HL-60 (cell line): Measurements from ENCODE around the gene DPP8.
"Not testable (repeated sequence)": the region's sequence is repeated elsewhere in the genome, so short reads cannot be mapped to it uniquely, and the experiment has no call there.

Experiments
- CTCF ChIP-seq: IDR thresholded peaks from one replicate; pipeline ENCODE4 v1.5.1; 2011; ENCODE audit warnings: low read length, control low read depth, inconsistent platforms; ENCODE audit not compliant: insufficient read depth
- POLR2AphosphoS5 ChIP-seq: IDR thresholded peaks from 2 replicates; pipeline ENCODE4 v1.6.1; 2012; ENCODE audit warnings: low read depth
- REST ChIP-seq: IDR thresholded peaks from 2 replicates; pipeline ENCODE4 v1.6.1; 2012; ENCODE audit warnings: low read depth; ENCODE audit not compliant: insufficient replicate concordance

- not testable (repeated sequence) for TF ChIP-seq CTCF, REST, POLR2AphosphoS5
Observed at GRCh38 chr15:65463096-65463495, 54.4 kb downstream of the DPP8 start.
